HUES6 (cell line): ENCODE data around the gene NUDT22.

Source experiments
- H3K27ac ChIP-seq: 2 replicates; pipeline ENCODE4 v1.7.0; 2013; ENCODE audit warnings: low read depth, mild to moderate bottlenecking, low read length, inconsistent platforms
- H3K27me3 ChIP-seq: 2 replicates; pipeline ENCODE4 v1.6.1; 2013; ENCODE audit warnings: low read length; ENCODE audit not compliant: control insufficient read depth, insufficient read depth
- H3K36me3 ChIP-seq: 2 replicates; pipeline ENCODE4 v1.6.1; 2013; ENCODE audit warnings: low read length; ENCODE audit not compliant: control insufficient read depth, insufficient read depth
- H3K4me1 ChIP-seq: 2 replicates; pipeline ENCODE4 v1.6.1; 2013; ENCODE audit warnings: low read length; ENCODE audit not compliant: control insufficient read depth, insufficient read depth
- H3K4me3 ChIP-seq: 2 replicates; pipeline ENCODE4 v1.5.1; 2013; ENCODE audit warnings: low read depth, low read length
- H3K9ac ChIP-seq: one replicate; pipeline ENCODE4 v1.6.1; 2013; ENCODE audit warnings: mild to moderate bottlenecking, low read length
- H3K9me3 ChIP-seq: 2 replicates; pipeline ENCODE4 v1.6.1; 2013; ENCODE audit warnings: low read depth, low read length; ENCODE audit not compliant: control insufficient read depth, insufficient read depth

The NUDT22 gene

DNA sequence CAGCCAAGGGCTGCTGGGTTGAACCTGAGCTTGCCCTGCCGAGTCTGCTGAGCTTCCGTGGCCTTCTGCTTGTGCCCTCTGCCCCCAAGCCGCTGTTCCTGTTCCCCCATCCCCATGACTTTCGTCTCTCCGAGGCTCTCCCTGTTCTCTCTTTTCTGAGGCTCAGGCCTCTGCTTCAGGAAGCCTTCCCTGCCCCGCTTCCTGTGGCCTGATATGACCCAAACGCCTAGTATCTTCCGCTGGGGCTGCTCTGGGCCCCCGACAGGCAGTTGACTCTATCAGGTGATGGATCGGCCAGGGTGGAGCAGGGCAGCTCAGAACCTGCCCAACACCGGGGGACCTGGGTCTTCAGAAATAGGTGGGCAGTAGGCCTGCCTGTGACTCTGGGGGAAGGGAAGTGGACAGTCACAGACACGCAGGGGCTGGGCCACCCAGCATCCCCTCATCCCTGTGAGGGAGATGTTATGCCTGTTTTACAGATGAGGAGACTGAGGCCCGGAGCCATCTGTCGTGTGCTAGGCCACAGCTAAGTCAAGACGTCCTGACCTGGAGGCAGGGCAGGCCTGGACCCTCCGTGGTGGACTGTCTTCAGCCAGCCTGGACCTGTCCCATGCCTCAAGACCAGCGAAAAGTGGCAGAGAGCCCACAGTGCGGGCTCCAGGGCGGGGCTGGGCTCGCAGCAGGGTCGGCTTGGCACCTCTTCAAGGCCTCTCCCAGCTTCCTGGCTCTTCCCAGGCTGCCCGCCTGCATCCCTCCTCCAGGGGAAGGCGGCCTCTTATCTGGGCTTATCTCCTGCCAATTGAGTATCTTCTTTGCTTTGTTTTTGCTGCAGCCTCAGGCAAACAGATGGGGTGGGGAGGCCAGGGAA lies 42.2 kb downstream of the NUDT22 start:
- peak overlapping the region; percentile 87 for H3K4me3 ChIP-seq
- peak overlapping the region; percentile 88 for H3K9ac ChIP-seq
- H3K27me3 ChIP-seq: no peaks in the 10 kb centered on the region
- peaks cover 16% of the 10 kb centered on the region for H3K4me1 ChIP-seq
- no peak overlapping the region for H3K27ac ChIP-seq
- no peaks in the 10 kb centered on the region for H3K9me3 ChIP-seq
- H3K36me3 ChIP-seq: peaks cover 35% of the 10 kb centered on the region

DNA sequence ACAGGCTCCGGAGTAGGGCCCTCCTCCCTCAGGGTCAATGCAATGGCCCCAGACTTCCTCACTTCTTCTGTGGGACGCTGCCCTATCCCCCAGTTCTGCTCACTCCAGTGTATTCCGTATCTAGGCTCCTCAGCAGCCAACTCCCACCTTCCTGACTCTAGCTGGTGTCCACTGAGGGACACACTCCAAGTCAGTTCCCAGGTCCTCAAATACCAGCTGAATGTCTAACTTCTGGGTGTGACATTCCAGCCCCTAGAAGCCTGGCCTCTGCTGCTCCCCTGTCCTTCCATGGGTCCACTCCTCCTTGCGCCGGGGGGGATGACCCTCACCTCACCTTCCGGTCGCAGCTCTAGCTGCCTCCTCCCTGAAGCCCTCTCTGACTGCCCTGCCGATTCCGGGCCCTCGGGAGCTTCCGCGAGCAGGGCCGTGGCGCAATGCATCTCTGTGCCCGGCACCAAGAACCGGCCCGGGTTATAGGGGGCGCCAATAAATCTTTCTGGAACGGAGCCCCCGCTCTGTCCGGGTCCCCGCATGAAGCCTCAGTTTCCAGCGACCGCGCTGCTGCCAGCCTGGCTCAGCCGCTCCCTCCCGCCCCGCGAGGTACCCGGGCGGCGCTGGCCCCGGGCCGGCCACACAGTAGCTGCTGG lies 42.9 kb downstream of the NUDT22 start:
- peaks cover 29% of the 10 kb centered on the region for H3K36me3 ChIP-seq
- no peaks in the 10 kb centered on the region for H3K9me3 ChIP-seq
- peak overlapping the region; percentile 87 for H3K4me3 ChIP-seq
- peak overlapping the region; percentile 88 for H3K9ac ChIP-seq
- peaks cover 19% of the 10 kb centered on the region for H3K4me1 ChIP-seq
- peak overlapping the region; percentile 82 for H3K27ac ChIP-seq
- H3K27me3 ChIP-seq: no peaks in the 10 kb centered on the region

DNA sequence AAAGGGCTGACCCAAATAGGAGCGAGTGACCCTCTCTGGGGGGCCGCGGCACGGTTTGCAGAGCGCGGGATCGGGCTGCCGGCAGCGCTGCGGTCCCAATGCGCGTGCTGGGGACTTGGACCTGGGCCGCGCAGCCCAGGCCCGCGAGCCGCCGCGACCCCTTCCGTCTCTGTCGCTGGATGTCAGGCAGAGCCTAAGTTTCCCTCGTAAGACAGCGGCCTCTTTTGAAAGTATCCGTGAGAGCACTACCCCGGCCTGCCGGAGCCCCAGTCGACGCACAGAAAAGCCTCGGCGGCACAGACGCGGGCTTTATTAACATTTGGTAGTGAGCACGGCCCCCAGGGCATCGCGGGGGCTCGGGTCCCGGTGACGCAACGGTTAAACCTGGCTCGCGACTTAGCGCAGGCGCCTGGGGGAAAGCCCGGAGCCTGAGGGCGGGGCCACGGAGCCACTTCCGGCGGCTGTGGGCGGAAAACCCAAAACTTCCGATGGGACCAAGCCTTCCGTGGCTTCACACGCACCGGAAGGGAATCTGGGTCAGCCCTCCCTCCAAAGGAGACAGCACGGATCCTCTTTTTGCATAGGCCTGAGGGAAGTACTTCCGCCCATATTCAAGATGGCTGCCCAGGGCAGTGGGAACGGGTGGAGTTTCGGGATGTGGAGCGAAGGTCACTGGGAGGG lies 43.6 kb downstream of the NUDT22 start:
- H3K36me3 ChIP-seq: peaks cover 22% of the 10 kb centered on the region
- peak overlapping the region; percentile 82 for H3K27ac ChIP-seq
- peak overlapping the region; percentile 88 for H3K9ac ChIP-seq
- H3K4me3 ChIP-seq: peak overlapping the region; percentile 87
- H3K9me3 ChIP-seq: no peaks in the 10 kb centered on the region
- H3K4me1 ChIP-seq: peaks cover 19% of the 10 kb centered on the region
- no peaks in the 10 kb centered on the region for H3K27me3 ChIP-seq

DNA sequence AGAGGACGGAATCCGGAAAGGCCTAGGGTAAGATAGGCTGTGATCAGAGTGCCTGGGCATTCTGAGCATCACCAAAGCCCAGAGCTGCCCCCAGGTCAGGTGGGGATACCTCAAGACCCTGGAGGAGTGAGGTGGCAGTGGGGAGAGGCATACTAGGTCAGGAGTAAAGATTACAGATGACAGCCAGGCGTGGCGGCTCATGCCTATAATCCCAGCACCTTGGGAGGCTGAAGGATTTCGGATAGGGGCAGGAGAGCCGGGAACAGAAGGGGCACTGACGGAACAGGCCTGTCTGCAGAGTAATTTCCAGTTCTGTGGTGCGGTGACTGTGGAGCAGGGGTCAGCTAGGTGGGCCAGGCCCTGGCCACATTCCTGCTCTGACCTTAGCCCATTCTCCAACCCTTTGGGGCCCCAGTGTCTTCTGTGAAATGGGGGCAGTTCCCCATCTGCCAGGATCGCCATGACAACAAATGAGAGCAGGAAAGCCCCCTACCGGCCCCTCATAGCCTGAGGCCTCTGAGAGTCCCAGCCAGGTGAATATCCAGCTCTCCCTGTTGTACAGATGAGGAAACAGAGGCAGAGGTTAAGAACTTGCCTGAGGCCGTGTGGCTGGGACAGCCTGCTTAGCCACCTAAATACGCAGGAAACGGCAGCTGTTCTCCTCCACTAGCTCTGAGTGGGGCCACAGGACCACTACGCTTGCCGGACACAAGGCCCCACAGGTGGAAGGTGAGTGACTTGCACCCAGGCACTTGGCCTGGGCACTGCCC lies 49.1 kb downstream of the NUDT22 start:
- Histone ChIP-seq H3K4me1 (peaks cover 19% of the 10 kb centered on the region; the same call in 1 of the 2 replicates), H3K27me3 (no peaks in the 10 kb centered on the region), H3K9ac (no peak overlapping the region), H3K4me3 (no peak overlapping the region), H3K27ac (no peak overlapping the region), H3K36me3 (peaks cover 16% of the 10 kb centered on the region), H3K9me3 (no peaks in the 10 kb centered on the region)

DNA sequence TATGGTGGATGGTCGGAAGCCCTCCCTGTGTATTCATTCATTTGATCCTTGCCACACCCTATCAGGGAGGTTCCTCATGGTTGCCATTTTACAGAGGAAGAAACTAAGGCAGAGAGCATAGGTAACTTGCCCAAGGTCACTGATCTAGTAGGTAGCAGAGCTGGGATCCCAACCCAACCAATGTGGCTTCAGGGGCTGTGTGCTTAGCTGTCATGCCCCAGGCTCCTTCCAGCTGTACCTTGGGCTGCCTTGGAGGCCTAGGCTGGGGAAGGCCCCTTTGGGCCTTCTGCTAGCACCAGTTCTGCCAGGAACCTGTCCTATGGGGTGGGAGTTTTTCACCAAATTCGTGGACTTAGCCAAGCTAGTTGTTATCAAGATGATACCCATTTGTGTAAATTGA lies 49.8 kb downstream of the NUDT22 start:
- H3K9ac ChIP-seq: no peak overlapping the region
- no peaks in the 10 kb centered on the region for H3K9me3 ChIP-seq

DNA sequence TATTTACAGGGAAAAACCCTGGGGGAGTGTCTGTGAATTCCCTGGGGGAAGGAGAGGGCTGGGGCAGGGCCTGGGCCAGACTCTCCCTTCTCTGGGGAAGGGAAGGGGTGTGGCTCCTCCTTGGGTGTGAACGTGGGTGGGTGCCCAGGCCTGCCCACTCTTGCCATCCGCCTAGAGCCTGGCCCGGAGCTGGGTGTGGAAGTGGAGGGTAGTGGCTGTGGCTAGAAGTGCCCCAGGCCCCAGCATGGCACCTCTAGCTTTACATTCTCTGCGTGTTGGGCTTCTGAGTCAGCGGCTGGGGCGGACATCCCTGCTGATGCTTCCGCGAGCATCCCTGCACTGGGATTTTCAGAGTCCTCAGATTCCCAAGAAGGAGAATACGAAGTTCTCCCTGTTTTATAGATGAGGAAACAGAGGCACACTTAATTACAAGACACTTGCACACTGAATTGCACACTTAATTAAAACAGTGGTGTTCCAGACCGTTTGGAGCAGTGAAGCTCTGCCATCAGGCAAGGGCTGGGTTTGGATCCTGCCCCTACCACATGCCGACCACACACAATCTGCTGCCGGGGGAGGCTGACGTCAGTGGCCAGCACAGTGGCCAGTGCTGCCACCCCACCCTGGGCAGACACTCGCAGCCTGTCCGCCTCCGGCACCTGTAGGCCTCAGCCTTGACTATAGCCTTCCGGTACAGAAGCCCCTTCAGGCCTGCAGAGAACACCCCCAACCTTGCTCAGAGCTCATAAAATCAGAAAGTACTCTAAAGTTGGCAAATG lies 50.8 kb downstream of the NUDT22 start:
- no peak overlapping the region for H3K4me3 ChIP-seq
- no peaks in the 10 kb centered on the region for H3K9me3 ChIP-seq
- no peak overlapping the region for H3K9ac ChIP-seq
- H3K36me3 ChIP-seq: peaks cover 16% of the 10 kb centered on the region
- peaks cover 17% of the 10 kb centered on the region; the same call in 1 of the 2 replicates for H3K4me1 ChIP-seq
- H3K27me3 ChIP-seq: no peaks in the 10 kb centered on the region
- H3K27ac ChIP-seq: no peak overlapping the region

More for the DNA sequence above, 49.8 kb downstream of the NUDT22 start:
- peaks cover 19% of the 10 kb centered on the region; the same call in 1 of the 2 replicates for H3K4me1 ChIP-seq
- H3K4me3 ChIP-seq: no peak overlapping the region
- H3K36me3 ChIP-seq: peaks cover 16% of the 10 kb centered on the region
- H3K27ac ChIP-seq: no peak overlapping the region
- no peaks in the 10 kb centered on the region for H3K27me3 ChIP-seq

DNA sequence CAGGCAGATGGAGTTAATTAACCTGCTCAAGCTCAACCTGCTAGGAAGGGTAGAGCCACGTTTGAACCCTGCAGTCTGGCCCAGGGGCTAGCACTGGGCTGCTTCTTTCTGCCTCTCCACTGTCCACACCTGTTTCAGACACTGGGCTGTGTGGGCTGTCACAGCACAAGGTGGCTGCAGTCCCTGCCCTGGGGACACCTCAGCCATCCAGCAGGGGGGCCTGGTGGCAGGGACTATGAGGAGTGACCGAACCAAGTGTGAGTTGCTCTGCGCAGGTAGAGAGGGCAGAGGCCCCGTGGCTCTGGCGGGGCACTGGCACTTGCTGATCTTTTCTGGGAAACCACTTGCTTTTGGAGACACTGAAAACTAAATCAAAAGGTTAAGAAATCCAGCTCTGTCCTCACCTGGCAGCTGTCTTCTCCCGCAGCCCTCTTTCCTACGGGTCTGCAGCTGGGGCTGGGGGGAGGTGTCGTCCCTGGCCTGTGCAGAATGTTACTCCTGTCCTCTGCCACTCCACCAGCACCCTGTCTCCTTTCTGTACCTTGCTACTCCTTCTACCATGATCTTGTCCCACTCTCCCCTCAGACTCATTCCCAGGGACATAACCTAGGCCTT lies 52.6 kb downstream of the NUDT22 start:
- H3K27me3 ChIP-seq: no peaks in the 10 kb centered on the region

More for the DNA sequence above, 52.6 kb downstream of the NUDT22 start:
- Histone ChIP-seq H3K36me3 (peaks cover 20% of the 10 kb centered on the region), H3K9ac (no peak overlapping the region), H3K4me3 (no peak overlapping the region), H3K27ac (no peak overlapping the region), H3K9me3 (no peaks in the 10 kb centered on the region), H3K4me1 (peaks cover 14% of the 10 kb centered on the region; the same call in 1 of the 2 replicates)
